Vagina (tissue), 2 donors: Measurements from ENCODE around the gene SMS. TPM values are rescaled to one million over a fixed set of nuclear protein-coding genes. Genes with fewer than 3 reads are reported as not detected.

ENCODE experiments used
- DNase-seq, 2 donors: peaks; one replicate each; pipeline ENCODE4 v3.0.0-alpha.2; 2017; ENCODE audit errors: extremely low spot score in 2 of 2
- H3K27ac ChIP-seq: fragments of 200-600 bp; sonication (generic); one replicate; pipeline ENCODE4 v1.5.1; 2019
- H3K27me3 ChIP-seq: fragments of 200-600 bp; sonication (generic); one replicate; pipeline ENCODE4 v1.5.1; 2019
- H3K36me3 ChIP-seq, 2 donors: fragments of 200-600 bp; sonication (generic); one replicate each; pipeline ENCODE4 v1.5.1; 2017 to 2019
- H3K4me1 ChIP-seq: fragments of 200-600 bp; sonication (generic); one replicate; pipeline ENCODE4 v1.5.1; 2019
- H3K4me3 ChIP-seq, 2 donors: fragments of 200-600 bp; sonication (generic); 1 replicate in 1 of 2; 2 replicates in 1 of 2; pipeline ENCODE4 v1.5.1; 2016 to 2019
- H3K9me3 ChIP-seq: fragments of 200-600 bp; sonication (generic); one replicate; pipeline ENCODE4 v1.5.1; 2019
- POLR2A ChIP-seq, 2 donors: fragments of 450-650 bp; IDR thresholded peaks; one replicate each; pipeline ENCODE4 v1.6.1; 2017; ENCODE audit warnings: antibody characterized with exemption in 2 of 2, mild to moderate bottlenecking in 2 of 2, moderate library complexity in 2 of 2
- POLR2AphosphoS5 ChIP-seq, 2 donors: sonication (generic); formaldehyde crosslinking; IDR thresholded peaks; one replicate each; pipeline ENCODE4 v1.9.0; 2017; ENCODE audit warnings: antibody characterized with exemption in 2 of 2, mild to moderate bottlenecking in 2 of 2, low read depth in 1 of 2; ENCODE audit not compliant: insufficient read depth in 1 of 2
- intact Hi-C: fragments of 100-400 bp; cut with DNase I; formaldehyde crosslinking; loops from one replicate; pipeline ENCODE4 v1.15.1; 2023
- total RNA-seq: library from RNA; depleted of rRNA; stranded (reverse); fragments of >200 nt; gene quantifications from one replicate; pipeline ENCODE4 v1.2.3, GENCODE V29; 2016
- TF ChIP-seq, protein P1 (sequence below), 3 experiments: fragments of 450-650 bp in 2 of 3; fragments of 200-600 bp in 1 of 3; sonication (generic) in 1 of 3; IDR thresholded peaks; one replicate each; pipeline ENCODE4 v1.5.1; 2017 to 2019; ENCODE audit warnings: antibody characterized with exemption in 3 of 3, mild to moderate bottlenecking in 2 of 3, moderate library complexity in 2 of 3

SMS gene
- total RNA-seq, 1 donor from 2014 or later, result 36.8 TPM

DNA sequence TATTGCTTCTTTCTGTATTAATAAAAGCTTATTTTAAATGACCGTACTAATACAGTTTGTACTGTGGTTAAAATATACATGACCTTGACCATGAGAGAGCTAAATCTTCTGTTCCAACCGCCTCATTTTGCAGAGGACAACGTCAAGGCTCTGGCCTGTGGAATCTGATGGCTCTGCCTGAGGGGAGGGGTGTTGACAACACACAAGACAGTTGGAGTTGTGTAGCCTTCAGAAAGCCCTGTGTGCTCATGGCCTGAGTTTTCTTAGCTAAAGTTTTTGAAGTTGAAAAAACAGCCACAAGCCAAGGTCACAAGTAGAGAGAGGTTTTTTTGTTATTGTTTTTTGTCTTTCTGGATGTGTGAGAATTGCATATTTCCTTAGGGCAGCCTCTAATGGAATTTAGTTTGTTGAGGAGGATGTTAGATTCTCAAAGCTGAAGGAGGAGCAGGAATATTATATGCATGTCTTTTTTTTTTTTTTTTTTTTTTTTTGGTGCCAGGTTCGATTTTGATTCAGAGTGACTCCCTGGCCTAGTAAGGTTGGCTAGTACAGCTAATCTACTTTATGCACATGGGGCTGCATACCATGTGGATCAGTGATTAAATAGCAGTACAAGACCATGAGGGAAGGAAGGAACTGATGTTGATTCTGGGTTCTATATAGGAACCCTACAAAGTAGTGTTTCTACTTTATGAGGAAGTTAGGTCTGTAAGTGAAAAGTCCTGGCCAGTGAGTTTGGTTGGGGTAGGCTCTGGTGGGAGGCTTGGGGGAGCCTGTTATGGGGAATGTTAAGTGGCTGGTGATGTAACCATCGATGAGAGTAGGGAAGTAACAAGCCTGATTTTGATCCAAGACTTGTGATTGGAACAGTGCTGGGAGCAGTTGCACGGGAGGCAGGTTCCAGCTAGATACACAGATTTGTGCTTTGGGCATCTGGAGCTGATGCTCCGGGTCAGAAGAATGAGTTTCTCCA lies 20.3 kb downstream of the SMS start:
- Histone ChIP-seq H3K27me3 (no peaks in the 10 kb centered on the region), H3K4me3 (no peak overlapping the region), H3K4me1 (peaks cover 8% of the 10 kb centered on the region), H3K9me3 (no peaks in the 10 kb centered on the region), H3K36me3 (no peaks in the 10 kb centered on the region), H3K27ac (no peak overlapping the region)
- peak in 1 of 2 donors; percentile 70 for DNase-seq
- TF ChIP-seq POLR2A (IDR thresholded peaks at IDR 0.05) (no peak), POLR2AphosphoS5 (IDR thresholded peaks at IDR 0.05; ENCODE audit: insufficient read depth in 1 of 2, low read depth in 1 of 2) (no peak)
- TF ChIP-seq, protein P1, sequence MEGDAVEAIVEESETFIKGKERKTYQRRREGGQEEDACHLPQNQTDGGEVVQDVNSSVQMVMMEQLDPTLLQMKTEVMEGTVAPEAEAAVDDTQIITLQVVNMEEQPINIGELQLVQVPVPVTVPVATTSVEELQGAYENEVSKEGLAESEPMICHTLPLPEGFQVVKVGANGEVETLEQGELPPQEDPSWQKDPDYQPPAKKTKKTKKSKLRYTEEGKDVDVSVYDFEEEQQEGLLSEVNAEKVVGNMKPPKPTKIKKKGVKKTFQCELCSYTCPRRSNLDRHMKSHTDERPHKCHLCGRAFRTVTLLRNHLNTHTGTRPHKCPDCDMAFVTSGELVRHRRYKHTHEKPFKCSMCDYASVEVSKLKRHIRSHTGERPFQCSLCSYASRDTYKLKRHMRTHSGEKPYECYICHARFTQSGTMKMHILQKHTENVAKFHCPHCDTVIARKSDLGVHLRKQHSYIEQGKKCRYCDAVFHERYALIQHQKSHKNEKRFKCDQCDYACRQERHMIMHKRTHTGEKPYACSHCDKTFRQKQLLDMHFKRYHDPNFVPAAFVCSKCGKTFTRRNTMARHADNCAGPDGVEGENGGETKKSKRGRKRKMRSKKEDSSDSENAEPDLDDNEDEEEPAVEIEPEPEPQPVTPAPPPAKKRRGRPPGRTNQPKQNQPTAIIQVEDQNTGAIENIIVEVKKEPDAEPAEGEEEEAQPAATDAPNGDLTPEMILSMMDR (IDR thresholded peaks at IDR 0.05), result no peak
- intact Hi-C loops, result no loop called here

DNA sequence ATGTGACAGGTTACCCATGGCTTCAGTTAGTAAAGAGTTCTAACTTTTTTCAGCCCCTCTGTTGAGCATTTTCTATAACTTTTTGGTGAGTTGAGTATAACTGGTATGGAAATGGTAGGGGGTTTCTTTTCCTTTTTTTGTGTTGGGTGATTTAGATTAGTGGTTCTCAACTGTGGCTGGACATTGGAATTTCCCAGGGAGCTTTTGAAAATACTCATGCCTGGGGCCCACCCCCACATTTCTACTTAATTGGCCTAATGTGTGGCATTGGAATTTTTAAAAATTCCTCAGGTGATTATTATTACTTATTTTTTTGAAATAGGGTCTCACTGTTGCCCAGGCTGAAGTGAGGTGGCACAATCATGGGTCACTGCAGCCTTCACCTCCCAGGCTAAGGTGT lies 21.9 kb downstream of the SMS start:
- TF ChIP-seq POLR2A (IDR thresholded peaks at IDR 0.05), result no peak
- TF ChIP-seq, protein P1 (IDR thresholded peaks at IDR 0.05), result no peak
- no peak for TF ChIP-seq POLR2AphosphoS5 (IDR thresholded peaks at IDR 0.05; ENCODE audit: insufficient read depth in 1 of 2, low read depth in 1 of 2)
- intact Hi-C loops, result no loop called here
- DNase-seq, result no peak
- H3K27me3 ChIP-seq, result no peaks in the 10 kb centered on the region
- H3K9me3 ChIP-seq, result no peaks in the 10 kb centered on the region
- H3K4me1 ChIP-seq, result peaks cover 8% of the 10 kb centered on the region
- no peak overlapping the region for H3K4me3 ChIP-seq
- H3K36me3 ChIP-seq, result no peaks in the 10 kb centered on the region
- no peak overlapping the region for H3K27ac ChIP-seq

- H3K4me3 ChIP-seq, result no peak overlapping the region
- no peaks in the 10 kb centered on the region for H3K9me3 ChIP-seq
- H3K4me1 ChIP-seq, result peaks cover 6% of the 10 kb centered on the region
- no peaks in the 10 kb centered on the region for H3K27me3 ChIP-seq
- intact Hi-C loops, result no loop called here
- TF ChIP-seq POLR2A (IDR thresholded peaks at IDR 0.05) (no peak), POLR2AphosphoS5 (IDR thresholded peaks at IDR 0.05; ENCODE audit: insufficient read depth in 1 of 2, low read depth in 1 of 2) (no peak)
- TF ChIP-seq, protein P1 (IDR thresholded peaks at IDR 0.05), result no peak
- no peak overlapping the region for H3K27ac ChIP-seq
- no peaks in the 10 kb centered on the region for H3K36me3 ChIP-seq
- no peak for DNase-seq
Measured at GRCh38 chrX:21963269-21963668, 22.8 kb downstream of the SMS start.

DNA sequence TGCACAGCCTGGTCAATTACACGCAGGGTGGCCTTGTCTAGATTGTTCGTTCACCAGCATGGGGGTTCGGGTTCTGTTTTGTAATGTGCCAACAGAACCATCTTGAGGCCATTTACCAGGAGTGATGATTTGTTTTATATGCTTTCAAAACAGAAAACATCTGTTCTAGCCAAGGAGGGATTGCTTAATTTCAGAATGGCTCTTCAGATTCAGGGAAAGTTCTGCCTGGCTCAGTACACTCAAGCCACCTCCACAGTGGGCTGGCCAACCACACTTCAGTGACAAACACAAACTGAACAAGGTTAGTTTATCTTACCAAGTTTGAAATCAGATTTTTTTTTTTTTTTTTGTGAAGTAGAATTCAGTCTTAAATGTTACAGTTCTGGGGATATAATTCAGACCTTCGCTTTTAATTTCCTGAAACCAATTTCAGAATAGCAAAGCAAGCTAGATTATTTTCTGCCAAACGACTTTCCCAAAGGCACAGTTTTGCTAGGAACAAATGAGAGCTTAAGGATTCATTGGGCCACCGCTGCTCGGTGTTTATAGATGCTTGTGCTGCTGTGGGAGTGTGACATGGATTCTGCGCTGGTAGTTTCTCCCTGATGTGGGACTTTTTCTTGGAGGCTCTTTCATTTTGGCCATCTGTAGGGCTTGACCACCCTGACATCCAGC lies 23.4 kb downstream of the SMS start:
- intact Hi-C loops, result no loop called here
- DNase-seq, result no peak
- Histone ChIP-seq H3K27me3 (no peaks in the 10 kb centered on the region), H3K4me1 (peaks cover under 1% of the 10 kb centered on the region), H3K9me3 (no peaks in the 10 kb centered on the region), H3K36me3 (no peaks in the 10 kb centered on the region), H3K4me3 (no peak overlapping the region), H3K27ac (no peak overlapping the region)
- TF ChIP-seq POLR2AphosphoS5 (IDR thresholded peaks at IDR 0.05; ENCODE audit: insufficient read depth in 1 of 2, low read depth in 1 of 2) (no peak), POLR2A (IDR thresholded peaks at IDR 0.05) (no peak)
- TF ChIP-seq, protein P1 (IDR thresholded peaks at IDR 0.05), result no peak
